ENCODE measurements around the gene MPPED1.

The MPPED1 gene

GRCh38 chr22:43435851-43436811, 24.3 kb downstream of the MPPED1 start:
- H3K27me3 ChIP-seq (ENCODE audit: low read depth, low read length): no peaks in the 10 kb centered on the region
- H3K36me3 ChIP-seq (ENCODE audit: control insufficient read depth in 1 of 2, insufficient read depth in 2 of 2, low read length in 2 of 2): no peaks in the 10 kb centered on the region
- no peaks in the 10 kb centered on the region for H3K4me1 ChIP-seq (ENCODE audit: control insufficient read depth in 1 of 2, insufficient read depth in 2 of 2, low read length in 2 of 2)
- no peak overlapping the region for H3K4me3 ChIP-seq (ENCODE audit: low read depth in 1 of 2, low read length in 2 of 2)
- H3K9me3 ChIP-seq (ENCODE audit: control insufficient read depth in 1 of 2, low read length in 2 of 2): no peaks in the 10 kb centered on the region
- no peak overlapping the region for H3K27ac ChIP-seq (ENCODE audit: low read length)

GRCh38 chr22:43436868-43437267, 25.1 kb downstream of the MPPED1 start:
- H3K4me3 ChIP-seq (ENCODE audit: low read depth in 1 of 2, low read length in 2 of 2): no peak overlapping the region
- no peaks in the 10 kb centered on the region for H3K4me1 ChIP-seq (ENCODE audit: control insufficient read depth in 1 of 2, insufficient read depth in 2 of 2, low read length in 2 of 2)
- no peaks in the 10 kb centered on the region for H3K9me3 ChIP-seq (ENCODE audit: control insufficient read depth in 1 of 2, low read length in 2 of 2)
- no peaks in the 10 kb centered on the region for H3K27me3 ChIP-seq (ENCODE audit: low read depth, low read length)
- H3K27ac ChIP-seq (ENCODE audit: low read length): no peak overlapping the region
- H3K36me3 ChIP-seq (ENCODE audit: control insufficient read depth in 1 of 2, insufficient read depth in 2 of 2, low read length in 2 of 2): no peaks in the 10 kb centered on the region

GRCh38 chr22:43437871-43438475, 26.2 kb downstream of the MPPED1 start:
- no peak overlapping the region for H3K27ac ChIP-seq (ENCODE audit: low read length)
- no peaks in the 10 kb centered on the region for H3K36me3 ChIP-seq (ENCODE audit: control insufficient read depth in 1 of 2, insufficient read depth in 2 of 2, low read length in 2 of 2)
- H3K4me1 ChIP-seq (ENCODE audit: control insufficient read depth in 1 of 2, insufficient read depth in 2 of 2, low read length in 2 of 2): no peaks in the 10 kb centered on the region
- H3K9me3 ChIP-seq (ENCODE audit: control insufficient read depth in 1 of 2, low read length in 2 of 2): no peaks in the 10 kb centered on the region
- no peaks in the 10 kb centered on the region for H3K27me3 ChIP-seq (ENCODE audit: low read depth, low read length)
- H3K4me3 ChIP-seq (ENCODE audit: low read depth in 1 of 2, low read length in 2 of 2): no peak overlapping the region

- Histone ChIP-seq H3K27ac (ENCODE audit: low read length) (no peak overlapping the region), H3K9me3 (ENCODE audit: control insufficient read depth in 1 of 2, low read length in 2 of 2) (no peaks in the 10 kb centered on the region), H3K27me3 (ENCODE audit: low read depth, low read length) (no peaks in the 10 kb centered on the region), H3K4me3 (ENCODE audit: low read depth in 1 of 2, low read length in 2 of 2) (no peak overlapping the region), H3K4me1 (ENCODE audit: control insufficient read depth in 1 of 2, insufficient read depth in 2 of 2, low read length in 2 of 2) (no peaks in the 10 kb centered on the region), H3K36me3 (ENCODE audit: control insufficient read depth in 1 of 2, insufficient read depth in 2 of 2, low read length in 2 of 2) (no peaks in the 10 kb centered on the region)
Measured at GRCh38 chr22:43438666-43439347, 27.0 kb downstream of the MPPED1 start.

GRCh38 chr22:43439368-43440103, 27.7 kb downstream of the MPPED1 start:
- H3K4me3 ChIP-seq (ENCODE audit: low read depth in 1 of 2, low read length in 2 of 2): no peak overlapping the region
- no peaks in the 10 kb centered on the region for H3K36me3 ChIP-seq (ENCODE audit: control insufficient read depth in 1 of 2, insufficient read depth in 2 of 2, low read length in 2 of 2)
- no peaks in the 10 kb centered on the region for H3K4me1 ChIP-seq (ENCODE audit: control insufficient read depth in 1 of 2, insufficient read depth in 2 of 2, low read length in 2 of 2)
- no peak overlapping the region for H3K27ac ChIP-seq (ENCODE audit: low read length)
- H3K27me3 ChIP-seq (ENCODE audit: low read depth, low read length): no peaks in the 10 kb centered on the region
- H3K9me3 ChIP-seq (ENCODE audit: control insufficient read depth in 1 of 2, low read length in 2 of 2): no peaks in the 10 kb centered on the region

GRCh38 chr22:43440104-43440387, 28.2 kb downstream of the MPPED1 start:
- Histone ChIP-seq H3K9me3 (ENCODE audit: control insufficient read depth in 1 of 2, low read length in 2 of 2) (no peaks in the 10 kb centered on the region), H3K27me3 (ENCODE audit: low read depth, low read length) (no peaks in the 10 kb centered on the region), H3K4me3 (ENCODE audit: low read depth in 1 of 2, low read length in 2 of 2) (no peak overlapping the region), H3K4me1 (ENCODE audit: control insufficient read depth in 1 of 2, insufficient read depth in 2 of 2, low read length in 2 of 2) (no peaks in the 10 kb centered on the region), H3K36me3 (ENCODE audit: control insufficient read depth in 1 of 2, insufficient read depth in 2 of 2, low read length in 2 of 2) (no peaks in the 10 kb centered on the region), H3K27ac (ENCODE audit: low read length) (no peak overlapping the region)

GRCh38 chr22:43440556-43440955, 28.7 kb downstream of the MPPED1 start:
- Histone ChIP-seq H3K4me3 (ENCODE audit: low read depth in 1 of 2, low read length in 2 of 2) (no peak overlapping the region), H3K36me3 (ENCODE audit: control insufficient read depth in 1 of 2, insufficient read depth in 2 of 2, low read length in 2 of 2) (no peaks in the 10 kb centered on the region), H3K9me3 (ENCODE audit: control insufficient read depth in 1 of 2, low read length in 2 of 2) (no peaks in the 10 kb centered on the region), H3K4me1 (ENCODE audit: control insufficient read depth in 1 of 2, insufficient read depth in 2 of 2, low read length in 2 of 2) (no peaks in the 10 kb centered on the region), H3K27me3 (ENCODE audit: low read depth, low read length) (no peaks in the 10 kb centered on the region), H3K27ac (ENCODE audit: low read length) (no peak overlapping the region)

GRCh38 chr22:43441216-43441615, 29.4 kb downstream of the MPPED1 start:
- H3K27me3 ChIP-seq (ENCODE audit: low read depth, low read length): no peaks in the 10 kb centered on the region
- no peak overlapping the region for H3K4me3 ChIP-seq (ENCODE audit: low read depth in 1 of 2, low read length in 2 of 2)
- H3K4me1 ChIP-seq (ENCODE audit: control insufficient read depth in 1 of 2, insufficient read depth in 2 of 2, low read length in 2 of 2): no peaks in the 10 kb centered on the region
- H3K36me3 ChIP-seq (ENCODE audit: control insufficient read depth in 1 of 2, insufficient read depth in 2 of 2, low read length in 2 of 2): no peaks in the 10 kb centered on the region
- no peak overlapping the region for H3K27ac ChIP-seq (ENCODE audit: low read length)
- H3K9me3 ChIP-seq (ENCODE audit: control insufficient read depth in 1 of 2, low read length in 2 of 2): no peaks in the 10 kb centered on the region

- Histone ChIP-seq H3K9me3 (ENCODE audit: control insufficient read depth in 1 of 2, low read length in 2 of 2) (no peaks in the 10 kb centered on the region), H3K36me3 (ENCODE audit: control insufficient read depth in 1 of 2, insufficient read depth in 2 of 2, low read length in 2 of 2) (no peaks in the 10 kb centered on the region), H3K27me3 (ENCODE audit: low read depth, low read length) (no peaks in the 10 kb centered on the region), H3K27ac (ENCODE audit: low read length) (no peak overlapping the region), H3K4me1 (ENCODE audit: control insufficient read depth in 1 of 2, insufficient read depth in 2 of 2, low read length in 2 of 2) (no peaks in the 10 kb centered on the region), H3K4me3 (ENCODE audit: low read depth in 1 of 2, low read length in 2 of 2) (no peak overlapping the region)
Measured at GRCh38 chr22:43441751-43442150, 29.9 kb downstream of the MPPED1 start.

- no peaks in the 10 kb centered on the region for H3K4me1 ChIP-seq (ENCODE audit: control insufficient read depth in 1 of 2, insufficient read depth in 2 of 2, low read length in 2 of 2)
- no peaks in the 10 kb centered on the region for H3K27me3 ChIP-seq (ENCODE audit: low read depth, low read length)
- no peak overlapping the region for H3K4me3 ChIP-seq (ENCODE audit: low read depth in 1 of 2, low read length in 2 of 2)
- H3K27ac ChIP-seq (ENCODE audit: low read length): no peak overlapping the region
- H3K9me3 ChIP-seq (ENCODE audit: control insufficient read depth in 1 of 2, low read length in 2 of 2): no peaks in the 10 kb centered on the region
- no peaks in the 10 kb centered on the region for H3K36me3 ChIP-seq (ENCODE audit: control insufficient read depth in 1 of 2, insufficient read depth in 2 of 2, low read length in 2 of 2)
Measured at GRCh38 chr22:43442386-43443151, 30.8 kb downstream of the MPPED1 start.
